ENCODE data around the gene PTPRCAP. TPM values are rescaled to one million over a fixed set of nuclear protein-coding genes. Genes with fewer than 3 reads are reported as not detected.

Gene PTPRCAP
- total RNA-seq, 4 donors from 2014 or later, result 0.29 to 5.0 (median 1.9) TPM

DNA sequence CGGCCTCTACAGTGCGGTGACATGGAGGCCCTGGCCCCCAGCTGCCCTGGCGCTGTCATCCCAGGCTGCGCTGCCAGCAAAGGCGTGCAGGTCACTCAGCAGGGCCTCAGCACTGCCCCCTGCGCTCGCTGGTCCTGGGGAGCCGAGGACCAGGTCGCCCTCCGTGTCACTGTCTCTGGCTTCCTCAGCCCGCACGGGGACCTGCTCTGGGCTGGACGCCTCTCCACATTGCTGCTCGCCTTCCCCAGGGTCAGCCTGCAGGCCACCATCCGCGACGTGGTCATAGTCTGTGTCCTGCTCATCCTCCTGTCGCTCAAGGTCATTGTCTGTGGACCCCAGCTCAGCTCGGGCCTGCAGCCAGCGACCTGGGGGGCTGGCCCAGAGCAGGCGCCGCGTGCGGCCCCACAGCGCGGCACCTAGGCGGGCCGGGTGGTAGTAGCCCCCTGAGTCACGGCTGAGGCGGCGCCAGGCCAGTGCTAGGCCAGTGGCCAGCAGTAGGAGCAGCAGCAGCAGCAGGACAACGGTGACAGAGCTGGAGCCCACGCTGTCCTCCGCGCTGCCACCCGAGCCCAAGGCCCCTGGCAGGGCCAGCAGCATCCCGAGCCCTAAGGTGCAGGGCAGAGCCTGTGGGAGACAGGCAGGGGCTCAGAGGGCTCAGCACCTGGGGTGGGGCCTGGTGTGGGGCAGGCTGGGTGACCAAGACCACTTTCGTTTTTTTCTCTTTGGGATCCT lies 1.6 kb downstream of the PTPRCAP start:
- Histone ChIP-seq H3K36me3 (no peaks in the 10 kb centered on the region), H3K4me3 (no peak overlapping the region), H3K4me1 (peaks cover 0 to 4% of the 10 kb centered on the region in 2 donors), H3K27me3 (no peaks in the 10 kb centered on the region), H3K9me3 (no peaks in the 10 kb centered on the region), H3K27ac (peak overlapping the region; percentile 53 to 58)
- no peak for DNase-seq
- TF ChIP-seq POLR2A (IDR thresholded peaks at IDR 0.05), result no peak
- TF ChIP-seq, protein P1, sequence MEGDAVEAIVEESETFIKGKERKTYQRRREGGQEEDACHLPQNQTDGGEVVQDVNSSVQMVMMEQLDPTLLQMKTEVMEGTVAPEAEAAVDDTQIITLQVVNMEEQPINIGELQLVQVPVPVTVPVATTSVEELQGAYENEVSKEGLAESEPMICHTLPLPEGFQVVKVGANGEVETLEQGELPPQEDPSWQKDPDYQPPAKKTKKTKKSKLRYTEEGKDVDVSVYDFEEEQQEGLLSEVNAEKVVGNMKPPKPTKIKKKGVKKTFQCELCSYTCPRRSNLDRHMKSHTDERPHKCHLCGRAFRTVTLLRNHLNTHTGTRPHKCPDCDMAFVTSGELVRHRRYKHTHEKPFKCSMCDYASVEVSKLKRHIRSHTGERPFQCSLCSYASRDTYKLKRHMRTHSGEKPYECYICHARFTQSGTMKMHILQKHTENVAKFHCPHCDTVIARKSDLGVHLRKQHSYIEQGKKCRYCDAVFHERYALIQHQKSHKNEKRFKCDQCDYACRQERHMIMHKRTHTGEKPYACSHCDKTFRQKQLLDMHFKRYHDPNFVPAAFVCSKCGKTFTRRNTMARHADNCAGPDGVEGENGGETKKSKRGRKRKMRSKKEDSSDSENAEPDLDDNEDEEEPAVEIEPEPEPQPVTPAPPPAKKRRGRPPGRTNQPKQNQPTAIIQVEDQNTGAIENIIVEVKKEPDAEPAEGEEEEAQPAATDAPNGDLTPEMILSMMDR (IDR thresholded peaks at IDR 0.05), result no peak
- intact Hi-C loops (cut with DNase I; ENCODE audit: low total_unique reads), result no loop called here

DNA sequence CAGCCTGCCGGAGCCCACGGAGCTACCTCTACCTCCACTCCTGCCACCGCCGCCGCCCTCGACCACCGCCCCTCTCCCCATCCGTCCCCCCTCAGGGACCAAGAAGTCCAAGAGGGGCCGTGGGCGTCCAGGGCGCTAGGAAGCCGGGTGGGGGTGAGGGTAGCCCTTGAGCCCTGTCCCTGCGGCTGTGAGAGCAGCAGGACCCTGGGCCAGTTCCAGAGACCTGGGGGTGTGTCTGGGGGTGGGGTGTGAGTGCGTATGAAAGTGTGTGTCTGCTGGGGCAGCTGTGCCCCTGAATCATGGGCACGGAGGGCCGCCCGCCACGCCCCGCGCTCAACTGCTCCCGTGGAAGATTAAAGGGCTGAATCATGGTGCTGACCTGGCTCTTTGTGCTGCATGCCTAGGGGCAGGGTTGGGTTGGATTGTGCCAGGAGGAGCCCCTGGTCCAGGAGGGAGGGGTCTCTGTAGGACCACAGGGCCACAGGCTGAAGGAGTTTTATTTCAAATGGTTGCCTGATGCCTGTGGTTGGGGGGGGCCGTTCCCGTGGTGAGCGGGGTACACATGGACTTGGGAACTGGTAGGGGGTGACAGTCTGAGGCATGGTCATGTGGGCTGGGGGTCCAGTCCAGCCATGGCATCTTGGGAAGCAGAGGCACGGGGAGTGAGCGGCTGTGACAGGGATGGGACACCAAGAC lies 2.3 kb downstream of the PTPRCAP start:
- no peak for DNase-seq
- intact Hi-C loops (cut with DNase I; ENCODE audit: low total_unique reads), result no loop called here
- no peak for TF ChIP-seq POLR2A (IDR thresholded peaks at IDR 0.05)
- TF ChIP-seq, protein P1 (IDR thresholded peaks at IDR 0.05), result no peak
- Histone ChIP-seq H3K4me3 (no peak overlapping the region), H3K36me3 (no peaks in the 10 kb centered on the region), H3K4me1 (peaks cover 0 to 4% of the 10 kb centered on the region in 2 donors), H3K9me3 (no peaks in the 10 kb centered on the region), H3K27ac (peak overlapping the region in 1 of 2 donors; percentile 53), H3K27me3 (no peaks in the 10 kb centered on the region)

- Histone ChIP-seq H3K4me1 (peaks cover 0 to 4% of the 10 kb centered on the region in 2 donors), H3K36me3 (no peaks in the 10 kb centered on the region), H3K27me3 (no peaks in the 10 kb centered on the region), H3K4me3 (no peak overlapping the region), H3K27ac (no peak overlapping the region), H3K9me3 (no peaks in the 10 kb centered on the region)
- intact Hi-C loops (cut with DNase I; ENCODE audit: low total_unique reads), result no loop called here
- no peak for DNase-seq
- no peak for TF ChIP-seq POLR2A (IDR thresholded peaks at IDR 0.05)
- TF ChIP-seq, protein P1 (IDR thresholded peaks at IDR 0.05), result no peak
Measured at GRCh38 chr11:67434395-67434881, 3.0 kb downstream of the PTPRCAP start.

GRCh38 chr11:67433536-67434394 lies 3.7 kb downstream of the PTPRCAP start:
- Histone ChIP-seq H3K4me1 (peaks cover 0 to 4% of the 10 kb centered on the region in 2 donors), H3K27ac (no peak overlapping the region), H3K27me3 (no peaks in the 10 kb centered on the region), H3K4me3 (no peak overlapping the region), H3K9me3 (no peaks in the 10 kb centered on the region), H3K36me3 (no peaks in the 10 kb centered on the region)
- no peak for TF ChIP-seq POLR2A (IDR thresholded peaks at IDR 0.05)
- TF ChIP-seq, protein P1 (IDR thresholded peaks at IDR 0.05), result no peak
- intact Hi-C loops (cut with DNase I; ENCODE audit: low total_unique reads), result no loop called here
- no peak for DNase-seq
